Ovary (tissue), 9 donors: Measurements from ENCODE around the gene DUSP7. TPM values are rescaled to one million over a fixed set of nuclear protein-coding genes. Genes with fewer than 3 reads are reported as not detected.

Experiments
- DNase-seq, 5 donors: peaks; one replicate each; pipeline ENCODE4 v3.0.0-alpha.2; 2019 to 2020
- H3K27ac ChIP-seq, 2 donors: fragments of 200-600 bp; one replicate each; pipeline versions ENCODE4 v1.5.1 to v1.8.0; 2019 to 2022
- H3K27me3 ChIP-seq: fragments of 200-600 bp; one replicate; pipeline ENCODE4 v1.8.0; 2022
- H3K36me3 ChIP-seq: fragments of 200-600 bp; sonication (generic); one replicate; pipeline ENCODE4 v1.5.1; 2019
- H3K4me1 ChIP-seq: one replicate; pipeline ENCODE4 v1.8.1; 2013; ENCODE audit warnings: mild to moderate bottlenecking, moderate library complexity; ENCODE audit not compliant: insufficient read depth
- H3K4me3 ChIP-seq: fragments of 200-600 bp; sonication (generic); one replicate; pipeline ENCODE4 v1.5.1; 2017
- H3K9me3 ChIP-seq, 2 donors: fragments of 200-600 bp in 1 of 2; sonication (generic) in 1 of 2; one replicate each; pipeline versions ENCODE4 v1.5.1 to v1.8.1; 2013 to 2019; ENCODE audit warnings: mild to moderate bottlenecking in 1 of 2, moderate library complexity in 1 of 2
- EP300 ChIP-seq: sonication (generic); formaldehyde crosslinking; IDR thresholded peaks from one replicate; pipeline ENCODE4 v1.6.1; 2017; ENCODE audit warnings: antibody characterized with exemption
- POLR2A ChIP-seq: fragments of 450-650 bp; IDR thresholded peaks from one replicate; pipeline ENCODE4 v1.6.1; 2017; ENCODE audit warnings: antibody characterized with exemption, mild to moderate bottlenecking, moderate library complexity
- WGBS, 3 donors: extraction: QIAGEN DNeasy Blood & Tissue Kit in 1 of 3; methylation state at CpG; one replicate each; pipeline versions ENCODE4 v1.1.5 to v1.1.7; 2013 to 2017; 5-methylcytosine and 5-hydroxymethylcytosine counted together
- intact Hi-C, 4 donors: fragments of 100-400 bp; cut with DNase I; formaldehyde crosslinking; loops; one replicate each; pipeline versions ENCODE4 v1.11.0 to v1.15.1; 2022 to 2023
- polyA plus RNA-seq, 2 donors: library from polyadenylated mRNA; stranded (reverse); fragments of 200-250 nt in 1 of 2; fragments of 350-450 nt in 1 of 2; fragmentation: Illumina TruSeq in 1 of 2; extraction: RNeasy Lipid Tissue Mini Kit (QIAGEN cat#74804) in 1 of 2; gene quantifications; one replicate each; pipeline ENCODE4 v1.2.3, GENCODE V29; 2013 to 2014
- total RNA-seq, 7 donors: library from RNA; depleted of rRNA in 2 of 7; stranded (reverse); fragments of >200 nt in 2 of 7; fragmentation: NEBNext Ultra II Directional in 3 of 7; extraction: Animal tissue kit (Norgen Biotek cat#: 25700) in 3 of 7; gene quantifications; one replicate each; pipeline versions ENCODE4 v1.1.0 to v1.2.4, GENCODE V29; 2016 to 2023
- TF ChIP-seq, protein P1 (sequence below), 3 donors: fragments of 450-650 bp in 2 of 3; fragments of 200-600 bp in 1 of 3; IDR thresholded peaks; one replicate each; pipeline versions ENCODE4 v1.5.1 to v1.8.0; 2016 to 2022; ENCODE audit warnings: antibody characterized with exemption in 3 of 3, mild to moderate bottlenecking in 1 of 3
- donor health status: DM: no; HTN: no; CAD: no; lungs with moderate emphysema.
- donor health status: DM: no; HTN: no; CAD: no.
- donor health status: Bipolar disorder and iron deficiency.
- donor health status: DM: yes; HTN: yes; CAD: no.
- donor health status: DM: no; HTN: no; CAD: no.
- donor health status: DM: yes; HTN: yes; CAD: no.

Gene DUSP7
- total and polyA plus RNA-seq, 9 donors: 5.1 to 18.0 (median 14.0) TPM

DNA sequence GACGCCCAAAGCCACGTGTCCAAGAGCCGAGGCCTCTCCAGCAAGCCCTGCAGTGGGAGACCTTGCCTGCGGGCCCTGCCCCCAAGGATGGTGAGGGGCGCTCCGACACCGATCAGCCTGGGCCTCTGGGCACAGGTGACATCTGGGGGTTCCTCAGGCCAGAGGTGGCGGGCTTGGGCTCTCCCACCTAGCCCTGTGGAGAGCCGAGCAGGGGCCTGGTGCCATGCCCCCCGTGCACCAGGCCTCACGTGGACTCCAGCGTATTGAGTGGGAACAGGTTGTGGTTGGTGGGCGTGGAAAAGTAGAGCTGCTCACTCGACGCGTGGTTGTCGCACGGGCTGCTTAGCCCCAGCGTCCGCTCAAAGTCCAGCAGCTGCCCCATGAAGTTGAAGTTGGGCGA, 5.8 kb downstream of the DUSP7 start:
- TF ChIP-seq POLR2A (no peak), EP300 (no peak)
- TF ChIP-seq, protein P1, sequence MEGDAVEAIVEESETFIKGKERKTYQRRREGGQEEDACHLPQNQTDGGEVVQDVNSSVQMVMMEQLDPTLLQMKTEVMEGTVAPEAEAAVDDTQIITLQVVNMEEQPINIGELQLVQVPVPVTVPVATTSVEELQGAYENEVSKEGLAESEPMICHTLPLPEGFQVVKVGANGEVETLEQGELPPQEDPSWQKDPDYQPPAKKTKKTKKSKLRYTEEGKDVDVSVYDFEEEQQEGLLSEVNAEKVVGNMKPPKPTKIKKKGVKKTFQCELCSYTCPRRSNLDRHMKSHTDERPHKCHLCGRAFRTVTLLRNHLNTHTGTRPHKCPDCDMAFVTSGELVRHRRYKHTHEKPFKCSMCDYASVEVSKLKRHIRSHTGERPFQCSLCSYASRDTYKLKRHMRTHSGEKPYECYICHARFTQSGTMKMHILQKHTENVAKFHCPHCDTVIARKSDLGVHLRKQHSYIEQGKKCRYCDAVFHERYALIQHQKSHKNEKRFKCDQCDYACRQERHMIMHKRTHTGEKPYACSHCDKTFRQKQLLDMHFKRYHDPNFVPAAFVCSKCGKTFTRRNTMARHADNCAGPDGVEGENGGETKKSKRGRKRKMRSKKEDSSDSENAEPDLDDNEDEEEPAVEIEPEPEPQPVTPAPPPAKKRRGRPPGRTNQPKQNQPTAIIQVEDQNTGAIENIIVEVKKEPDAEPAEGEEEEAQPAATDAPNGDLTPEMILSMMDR (IDR thresholded peaks at IDR 0.05): no peak
- DNase-seq: no peak
- Histone ChIP-seq H3K27ac (no peak overlapping the region), H3K4me1 (peaks cover 19% of the 10 kb centered on the region), H3K9me3 (no peaks in the 10 kb centered on the region), H3K36me3 (no peaks in the 10 kb centered on the region), H3K27me3 (no peaks in the 10 kb centered on the region), H3K4me3 (no peak overlapping the region)
- 86 to 91% (median 86%) methylated on average over 21 of the region's 21 CpGs for WGBS, 3 donors
- intact Hi-C loops: no loop called here

GRCh38 chr3:52049503-52049902, 6.9 kb downstream of the DUSP7 start:
- H3K4me3 ChIP-seq: no peak overlapping the region
- H3K9me3 ChIP-seq: no peaks in the 10 kb centered on the region
- TF ChIP-seq, protein P1 (IDR thresholded peaks at IDR 0.05): no peak
- no peak for TF ChIP-seq EP300
- no peak for TF ChIP-seq POLR2A
- intact Hi-C loops: loop anchor here in 1 of 4 donors (5.0 kb wide), 1 partner anchor 42 kb away; no protein-coding TSS in a partner anchor
- no peak for DNase-seq
- 58 to 82% (median 75%) methylated on average over 2 of the region's 2 CpGs for WGBS, 3 donors
- peaks cover 19% of the 10 kb centered on the region for H3K4me1 ChIP-seq
- H3K36me3 ChIP-seq: no peaks in the 10 kb centered on the region
- H3K27ac ChIP-seq: no peak overlapping the region
- no peaks in the 10 kb centered on the region for H3K27me3 ChIP-seq

- WGBS, 3 donors: 69 to 73% (median 72%) methylated on average over 17 to 20 of the region's 20 CpGs
- H3K9me3 ChIP-seq: no peaks in the 10 kb centered on the region
Observed at GRCh38 chr3:52047295-52047960, 8.9 kb downstream of the DUSP7 start.

GRCh38 chr3:52046902-52047239, 9.5 kb downstream of the DUSP7 start:
- no peaks in the 10 kb centered on the region for H3K27me3 ChIP-seq
- intact Hi-C loops: loop anchor here in 1 of 4 donors (5.0 kb wide), 1 partner anchor 40 kb away; no protein-coding TSS in a partner anchor
- no peaks in the 10 kb centered on the region for H3K4me1 ChIP-seq
- H3K4me3 ChIP-seq: no peak overlapping the region
- no peak for DNase-seq
- H3K27ac ChIP-seq: no peak overlapping the region
- no peaks in the 10 kb centered on the region for H3K36me3 ChIP-seq
- WGBS, 3 donors: 64 to 82% (median 71%) methylated on average over 7 of the region's 7 CpGs
- TF ChIP-seq POLR2A (no peak), EP300 (no peak)
- TF ChIP-seq, protein P1 (IDR thresholded peaks at IDR 0.05): no peak
- no peaks in the 10 kb centered on the region for H3K9me3 ChIP-seq

More at GRCh38 chr3:52047295-52047960, 8.9 kb downstream of the DUSP7 start:
- TF ChIP-seq POLR2A (no peak), EP300 (no peak)
- TF ChIP-seq, protein P1 (IDR thresholded peaks at IDR 0.05): no peak
- peaks cover 4% of the 10 kb centered on the region for H3K4me1 ChIP-seq
- no peak overlapping the region for H3K4me3 ChIP-seq
- H3K27ac ChIP-seq: no peak overlapping the region
- no peak for DNase-seq
- H3K27me3 ChIP-seq: no peaks in the 10 kb centered on the region
- H3K36me3 ChIP-seq: no peaks in the 10 kb centered on the region
- intact Hi-C loops: loop anchor here in 1 of 4 donors (5.0 kb wide), 1 partner anchor 40 kb away; no protein-coding TSS in a partner anchor
